Smooth muscle cell (in vitro differentiated cells): Measurements from ENCODE around the gene FHIP2A. TPM values are rescaled to one million over a fixed set of nuclear protein-coding genes. Genes with fewer than 3 reads are reported as not detected.

Experiments
- DNase-seq: peaks from one replicate; lab custom pipeline; 2025; ENCODE audit not compliant: unreplicated experiment; lab: John Stamatoyannopoulos, UW
- H2AFZ ChIP-seq: fragments of 200-600 bp; sonication (generic); 2 replicates; pipeline ENCODE4 v1.6.0; 2016; ENCODE audit warnings: antibody characterized with exemption, low read depth, mild to moderate bottlenecking
- H3F3A ChIP-seq: fragments of 200-600 bp; sonication (generic); 2 replicates; pipeline ENCODE4 v1.6.0; 2017; ENCODE audit warnings: antibody characterized with exemption, low read depth
- H3K27ac ChIP-seq: fragments of 200-600 bp; sonication (generic); 2 replicates; pipeline ENCODE4 v1.5.1; 2016; ENCODE audit warnings: low read depth, mild to moderate bottlenecking
- H3K27me3 ChIP-seq: fragments of 200-600 bp; sonication (generic); 2 replicates; pipeline ENCODE4 v1.6.1; 2016; ENCODE audit warnings: low read depth, mild to moderate bottlenecking
- H3K36me3 ChIP-seq: fragments of 200-600 bp; sonication (generic); 2 replicates; pipeline ENCODE4 v1.5.1; 2016; ENCODE audit warnings: low read depth
- H3K4me1 ChIP-seq: fragments of 200-600 bp; sonication (generic); 2 replicates; pipeline ENCODE4 v1.5.1; 2016; ENCODE audit warnings: low read depth
- H3K4me2 ChIP-seq: fragments of 200-600 bp; sonication (generic); 2 replicates; pipeline ENCODE4 v1.6.0; 2016; ENCODE audit warnings: mild to moderate bottlenecking
- H3K4me3 ChIP-seq: fragments of 200-600 bp; sonication (generic); 2 replicates; pipeline ENCODE4 v1.5.1; 2016; ENCODE audit warnings: mild to moderate bottlenecking
- H3K79me2 ChIP-seq: fragments of 200-600 bp; sonication (generic); 2 replicates; pipeline ENCODE4 v1.6.0; 2016; ENCODE audit warnings: low read depth, mild to moderate bottlenecking
- H3K9ac ChIP-seq: fragments of 200-600 bp; sonication (generic); 2 replicates; pipeline ENCODE4 v1.6.0; 2016; ENCODE audit warnings: low read depth
- H3K9me3 ChIP-seq: fragments of 200-600 bp; sonication (generic); replicated peaks from 2 replicates; pipeline ENCODE4 v1.5.1; 2016; ENCODE audit warnings: low read depth
- H4K20me1 ChIP-seq: fragments of 200-600 bp; sonication (generic); 2 replicates; pipeline ENCODE4 v1.6.0; 2016; ENCODE audit warnings: low read depth
- WGBS: methylation state at CpG from one replicate; pipeline ENCODE4 v1.1.7; 2016; ENCODE audit warnings: low lambda C conversion rate; 5-methylcytosine and 5-hydroxymethylcytosine counted together
- polyA plus RNA-seq: library from polyadenylated mRNA; unstranded; fragments of >200 nt; fragmentation: Nextera tagmentation; extraction: Ambion mirVana; gene quantifications from 2 replicates; pipeline ENCODE4 v1.2.1, GENCODE V29; 2016
- total RNA-seq: library from RNA; depleted of rRNA; stranded (reverse); fragments of >200 nt; gene quantifications from 2 replicates; pipeline ENCODE4 v1.2.3, GENCODE V29; 2014
- TF ChIP-seq, protein P1 (sequence below): fragments of 200-600 bp; sonication (generic); IDR thresholded peaks from 2 replicates; pipeline ENCODE4 v1.5.1; 2017; ENCODE audit warnings: borderline replicate concordance, mild to moderate bottlenecking, antibody characterized with exemption; ENCODE audit not compliant: insufficient read depth, poor library complexity, severe bottlenecking

The FHIP2A gene
- total and polyA plus RNA-seq, 2 experiments from 2014 or later, result 15.3 to 34.9 TPM

DNA sequence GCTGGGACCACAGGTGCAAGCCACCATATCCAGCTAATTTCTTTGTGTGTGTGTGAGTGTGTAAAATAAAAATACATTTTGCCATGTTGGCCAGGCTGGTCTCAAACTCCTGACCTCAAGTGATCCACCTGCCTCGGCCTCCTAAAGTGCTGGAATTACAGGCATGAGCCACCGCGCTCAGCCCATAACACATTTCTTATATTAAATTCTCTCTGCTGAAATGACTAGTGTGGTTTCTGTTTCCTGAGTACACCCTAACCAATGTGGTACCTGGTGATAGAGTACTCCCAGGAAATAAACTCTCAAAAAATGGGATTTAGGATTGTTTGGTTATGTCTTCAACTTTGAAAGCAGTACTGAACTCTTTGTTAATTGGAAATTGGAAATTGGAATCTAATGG is 19.4 kb upstream of the FHIP2A start:
- H3F3A ChIP-seq, result no peaks in the 10 kb centered on the region
- H3K9ac ChIP-seq, result no peak overlapping the region
- DNase-seq, result no peak
- no peak overlapping the region for H3K27ac ChIP-seq
- WGBS, result 96% methylated on average over 3 of the region's 3 CpGs
- no peaks in the 10 kb centered on the region for H3K36me3 ChIP-seq
- no peaks in the 10 kb centered on the region for H3K27me3 ChIP-seq
- no peak overlapping the region for H3K4me2 ChIP-seq
- TF ChIP-seq, protein P1, sequence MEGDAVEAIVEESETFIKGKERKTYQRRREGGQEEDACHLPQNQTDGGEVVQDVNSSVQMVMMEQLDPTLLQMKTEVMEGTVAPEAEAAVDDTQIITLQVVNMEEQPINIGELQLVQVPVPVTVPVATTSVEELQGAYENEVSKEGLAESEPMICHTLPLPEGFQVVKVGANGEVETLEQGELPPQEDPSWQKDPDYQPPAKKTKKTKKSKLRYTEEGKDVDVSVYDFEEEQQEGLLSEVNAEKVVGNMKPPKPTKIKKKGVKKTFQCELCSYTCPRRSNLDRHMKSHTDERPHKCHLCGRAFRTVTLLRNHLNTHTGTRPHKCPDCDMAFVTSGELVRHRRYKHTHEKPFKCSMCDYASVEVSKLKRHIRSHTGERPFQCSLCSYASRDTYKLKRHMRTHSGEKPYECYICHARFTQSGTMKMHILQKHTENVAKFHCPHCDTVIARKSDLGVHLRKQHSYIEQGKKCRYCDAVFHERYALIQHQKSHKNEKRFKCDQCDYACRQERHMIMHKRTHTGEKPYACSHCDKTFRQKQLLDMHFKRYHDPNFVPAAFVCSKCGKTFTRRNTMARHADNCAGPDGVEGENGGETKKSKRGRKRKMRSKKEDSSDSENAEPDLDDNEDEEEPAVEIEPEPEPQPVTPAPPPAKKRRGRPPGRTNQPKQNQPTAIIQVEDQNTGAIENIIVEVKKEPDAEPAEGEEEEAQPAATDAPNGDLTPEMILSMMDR, result no peak
- no peaks in the 10 kb centered on the region for H4K20me1 ChIP-seq
- H3K9me3 ChIP-seq, result no peaks in the 10 kb centered on the region
- no peaks in the 10 kb centered on the region for H3K79me2 ChIP-seq
- H3K4me1 ChIP-seq, result no peaks in the 10 kb centered on the region
- no peak overlapping the region for H2AFZ ChIP-seq
- no peak overlapping the region for H3K4me3 ChIP-seq

DNA sequence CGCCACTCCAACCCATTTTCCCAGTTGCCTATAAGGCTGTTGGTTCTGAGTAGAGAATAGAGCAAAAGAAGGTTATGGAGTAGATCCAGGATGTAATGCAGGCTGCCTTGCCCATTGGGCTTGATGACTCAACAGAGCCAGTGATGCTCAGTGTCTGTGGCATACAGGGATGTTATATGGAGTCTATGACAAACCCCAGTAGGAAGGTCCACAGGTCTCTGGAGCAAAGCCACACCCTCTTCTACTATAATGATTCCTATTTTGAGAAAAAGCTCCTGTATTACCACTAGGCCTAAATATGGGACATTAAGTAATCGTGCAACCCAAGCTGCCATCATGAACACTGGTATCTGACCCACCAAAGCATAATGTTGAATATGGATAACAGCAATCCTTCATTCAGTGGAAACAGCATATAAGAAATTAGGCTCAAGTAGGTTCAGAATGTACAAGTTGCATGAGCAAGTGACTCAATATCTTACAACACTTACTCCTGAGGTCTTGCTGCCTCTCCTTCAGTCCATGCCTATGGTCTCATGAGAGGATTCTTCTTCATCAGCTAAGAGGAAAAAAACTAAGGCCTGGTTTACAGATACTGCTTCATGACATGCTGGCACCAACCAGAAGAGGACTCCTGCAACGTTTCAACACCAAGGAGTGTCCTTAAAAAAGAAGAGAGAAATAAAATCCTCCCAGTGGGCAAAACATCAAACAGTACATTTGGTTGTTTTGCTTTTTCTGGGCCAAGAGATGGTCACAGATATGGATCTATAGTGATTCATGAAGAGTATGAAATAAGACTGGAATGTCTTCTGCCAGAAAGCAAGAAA is 14.8 kb upstream of the FHIP2A start:
- Histone ChIP-seq H3K9ac (no peak overlapping the region), H4K20me1 (no peaks in the 10 kb centered on the region), H3K4me2 (no peak overlapping the region), H3K79me2 (no peaks in the 10 kb centered on the region), H2AFZ (no peak overlapping the region), H3K4me1 (no peaks in the 10 kb centered on the region), H3K27ac (no peak overlapping the region), H3K36me3 (no peaks in the 10 kb centered on the region), H3K4me3 (no peak overlapping the region), H3K27me3 (no peaks in the 10 kb centered on the region), H3F3A (no peaks in the 10 kb centered on the region), H3K9me3 (no peaks in the 10 kb centered on the region)
- TF ChIP-seq, protein P1, result no peak
- WGBS, result 92% methylated on average over 3 of the region's 3 CpGs
- DNase-seq, result no peak

GRCh38 chr10:114808982-114809381 is 12.6 kb upstream of the FHIP2A start:
- Histone ChIP-seq H3K4me1 (no peaks in the 10 kb centered on the region), H3K79me2 (no peaks in the 10 kb centered on the region), H3K4me3 (no peak overlapping the region), H3K9ac (no peak overlapping the region), H2AFZ (no peak overlapping the region), H3K36me3 (no peaks in the 10 kb centered on the region), H3K27ac (no peak overlapping the region), H3K4me2 (no peak overlapping the region), H3K27me3 (no peaks in the 10 kb centered on the region), H3K9me3 (no peaks in the 10 kb centered on the region), H3F3A (no peaks in the 10 kb centered on the region), H4K20me1 (no peaks in the 10 kb centered on the region)
- no peak for DNase-seq
- 95% methylated on average over 2 of the region's 2 CpGs for WGBS
- TF ChIP-seq, protein P1, result no peak

DNA sequence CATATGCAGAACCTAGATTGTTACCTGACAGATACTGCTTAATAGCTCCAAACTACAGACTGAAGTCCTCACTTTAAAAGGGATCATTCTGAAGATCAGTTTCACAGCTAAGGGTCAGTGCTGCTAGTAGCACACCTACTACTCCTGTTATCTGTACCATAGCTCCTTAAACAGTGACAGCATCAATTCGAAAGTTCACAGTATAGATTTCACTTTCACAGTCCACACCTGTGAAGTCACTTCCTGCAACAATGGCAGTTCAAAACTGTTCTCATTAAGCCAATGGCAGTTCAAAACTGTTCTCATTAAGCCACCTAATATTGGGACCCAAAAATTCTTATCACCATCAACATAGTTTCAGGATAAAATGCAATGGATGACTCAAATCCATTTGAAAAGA is 10.7 kb upstream of the FHIP2A start:
- Histone ChIP-seq H2AFZ (no peak overlapping the region), H4K20me1 (no peaks in the 10 kb centered on the region), H3K9me3 (no peaks in the 10 kb centered on the region), H3K4me3 (no peak overlapping the region), H3K9ac (no peak overlapping the region), H3K4me1 (no peaks in the 10 kb centered on the region), H3K36me3 (no peaks in the 10 kb centered on the region), H3K27ac (no peak overlapping the region), H3K4me2 (no peak overlapping the region), H3K79me2 (no peaks in the 10 kb centered on the region), H3F3A (no peaks in the 10 kb centered on the region), H3K27me3 (no peaks in the 10 kb centered on the region)
- TF ChIP-seq, protein P1, result no peak
- DNase-seq, result no peak
- 90% methylated on average over 1 of the region's 1 CpG for WGBS
